CD4-positive, alpha-beta T cell (primary cell): ENCODE measurements around the gene PCNX3. TPM values are rescaled to one million over a fixed set of nuclear protein-coding genes. Genes with fewer than 3 reads are reported as not detected.
"Not testable (repeated sequence)": the region's sequence is repeated elsewhere in the genome, so short reads cannot be mapped to it uniquely, and the experiment has no call there.

Source experiments
- ATAC-seq: fragments of 200-7000 bp; cut with Tn5 transposase; one replicate; pipeline ENCODE4 v1.10.0; 2022; ENCODE audit warnings: mild to moderate bottlenecking; ENCODE audit not compliant: poor library complexity
- CTCF ChIA-PET: fragments of 350-600 bp; sonication (Branson Sonifier 250); formaldehyde crosslinking; loops from one replicate; lab custom pipeline; 2021; ENCODE audit warnings: antibody characterized with exemption, inconsistent platforms; lab: Charles Lee
- POLR2A ChIA-PET: fragments of 350-600 bp; sonication (Branson Sonifier 250); formaldehyde crosslinking; loops from one replicate; lab custom pipeline; 2021; ENCODE audit warnings: antibody characterized with exemption, inconsistent platforms; lab: Charles Lee
- DNase-seq, 14 experiments: peaks; one replicate each; pipeline ENCODE4 v3.0.0-alpha.2; 2013 to 2020; ENCODE audit warnings: mixed read lengths in 2 of 14
- H3K27ac ChIP-seq, 2 donors: one replicate each; pipeline versions ENCODE4 v1.5.1 to v1.7.0; 2013; ENCODE audit warnings: low read length in 2 of 2, low read depth in 1 of 2, mild to moderate bottlenecking in 1 of 2
- H3K27me3 ChIP-seq, 2 experiments: 1 replicate in 1 of 2; 2 replicates in 1 of 2; pipeline versions ENCODE4 v1.6.1 to v1.7.0; 2013; ENCODE audit warnings: low read length in 2 of 2, control low read depth in 1 of 2, mild to moderate bottlenecking in 1 of 2, moderate library complexity in 1 of 2; ENCODE audit not compliant: insufficient read depth in 2 of 2, control insufficient read depth in 1 of 2
- H3K36me3 ChIP-seq: one replicate; pipeline ENCODE4 v1.6.1; 2013; ENCODE audit warnings: low read length, control low read depth; ENCODE audit not compliant: insufficient read depth
- H3K4me1 ChIP-seq: one replicate; pipeline ENCODE4 v1.6.1; 2013; ENCODE audit warnings: low read length, control low read depth; ENCODE audit not compliant: insufficient read depth
- H3K4me3 ChIP-seq: one replicate; pipeline ENCODE4 v1.5.1; 2013; ENCODE audit warnings: mild to moderate bottlenecking, low read length, moderate library complexity
- H3K9me3 ChIP-seq, 2 experiments: 1 replicate in 1 of 2; 2 replicates in 1 of 2; pipeline versions ENCODE4 v1.6.1 to v1.7.0; 2013; ENCODE audit warnings: low read length in 2 of 2, mild to moderate bottlenecking in 2 of 2, control low read depth in 1 of 2, moderate library complexity in 1 of 2; ENCODE audit not compliant: control insufficient read depth in 1 of 2, insufficient read depth in 1 of 2
- H3K27ac Mint-ChIP-seq: one replicate; pipeline ENCODE4 v1.8.0; 2020; ENCODE audit warnings: mixed read lengths
- H3K27me3 Mint-ChIP-seq: one replicate; pipeline ENCODE4 v1.8.0; 2021; ENCODE audit warnings: mixed read lengths
- H3K36me3 Mint-ChIP-seq: one replicate; pipeline ENCODE4 v1.8.0; 2021; ENCODE audit warnings: low read depth, mixed read lengths
- H3K4me1 Mint-ChIP-seq: one replicate; pipeline ENCODE4 v1.8.0; 2021; ENCODE audit warnings: low read depth, mixed read lengths
- H3K4me3 Mint-ChIP-seq: one replicate; pipeline ENCODE4 v1.8.0; 2020; ENCODE audit warnings: mild to moderate bottlenecking, mixed read lengths
- H3K9me3 Mint-ChIP-seq: one replicate; pipeline ENCODE4 v1.8.0; 2020; ENCODE audit warnings: mixed read lengths
- CTCF ChIP-seq: fragments of 200-600 bp; IDR thresholded peaks from one replicate; pipeline ENCODE4 v1.8.0; 2022; ENCODE audit warnings: antibody characterized with exemption, mild to moderate bottlenecking
- intact Hi-C, 2 experiments: fragments of 100-400 bp; cut with DNase I in 1 of 2; cut with micrococcal nuclease in 1 of 2; formaldehyde crosslinking; loops; one replicate each; pipeline versions ENCODE4 v1.15.1 to v1.9.0; 2023 to 2025; cut with DNase I, micrococcal nuclease
- total RNA-seq, 174 experiments: library from RNA in 2 of 174; stranded (reverse) in 2 of 174; gene quantifications; one replicate each; pipeline ENCODE4 v1.2.3 and lab custom pipeline; 2021 to 2026

Gene PCNX3
- total RNA-seq, 2 experiments from 2014 or later: 37.3 to 40.5 TPM

- peak overlapping the region; percentile 77 for H3K4me3 Mint-ChIP-seq
- ChIA-PET CTCF (no interaction called here), POLR2A (interaction anchor here (1.2 to 11.7 kb wide), 2 partner anchors 18 to 43 kb away, joined by 7 to 244 read pairs; partner anchors contain the start of genes PCNX3 and SIPA1)
- DNase-seq (peak in 1 of 14 experiments; percentile 27), ATAC-seq (no peak)
- TF ChIP-seq CTCF: no peak
- intact Hi-C loops: no loop called here
- H3K36me3 Mint-ChIP-seq: peaks cover 77% of the 10 kb centered on the region
- Histone ChIP-seq H3K4me1 (peaks cover 71% of the 10 kb centered on the region), H3K36me3 (peaks cover 86% of the 10 kb centered on the region), H3K9me3 (no peaks in the 10 kb centered on the region), H3K27ac (no peak overlapping the region), H3K4me3 (no peak overlapping the region), H3K27me3 (no peaks in the 10 kb centered on the region)
- no peaks in the 10 kb centered on the region for H3K27me3 Mint-ChIP-seq
- peaks cover 57% of the 10 kb centered on the region for H3K4me1 Mint-ChIP-seq
- peak overlapping the region; percentile 77 for H3K27ac Mint-ChIP-seq
- no peaks in the 10 kb centered on the region for H3K9me3 Mint-ChIP-seq
These were observed 42.8 kb downstream of the PCNX3 start for GRCh38 chr11:65658174-65659021.

- Mint-ChIP-seq H3K27ac (peak overlapping the region; percentile 77), H3K4me1 (peaks cover 54% of the 10 kb centered on the region), H3K36me3 (peaks cover 69% of the 10 kb centered on the region), H3K27me3 (no peaks in the 10 kb centered on the region), H3K4me3 (peak overlapping the region; percentile 77), H3K9me3 (no peaks in the 10 kb centered on the region)
- no peaks in the 10 kb centered on the region for H3K9me3 ChIP-seq
- ATAC-seq (no peak), DNase-seq (peak in 1 of 14 experiments; percentile 22)
- peaks cover 70% of the 10 kb centered on the region for H3K36me3 ChIP-seq
- no peak overlapping the region for H3K4me3 ChIP-seq
- CTCF ChIA-PET: no interaction called here
- H3K27me3 ChIP-seq: no peaks in the 10 kb centered on the region
- POLR2A ChIA-PET: interaction anchor here (1.5 to 5.9 kb wide), 2 partner anchors 22 to 45 kb away, joined by 3 to 79 read pairs; partner anchors contain the start of genes MAP3K11, PCNX3 and SIPA1
- peak overlapping the region in 1 of 2 donors; percentile 43 for H3K27ac ChIP-seq
- peaks cover 70% of the 10 kb centered on the region for H3K4me1 ChIP-seq
- intact Hi-C loops: loop anchor here (5.0 kb wide), 2 partner anchors 52 to 88 kb away; partner anchors contain the start of genes FAM89B (in 1 of the 2), KAT5 (in 1 of the 2) and ZNRD2 (in 1 of the 2)
- no peak for TF ChIP-seq CTCF
These were observed 44.5 kb downstream of the PCNX3 start for GRCh38 chr11:65660038-65660437.

GRCh38 chr11:65660908-65661307 is 45.3 kb downstream of the PCNX3 start:
- CTCF ChIA-PET, H3K27me3 Mint-ChIP-seq, H3K4me3 ChIP-seq, H3K9me3 ChIP-seq, DNase-seq, H3K9me3 Mint-ChIP-seq, H3K27me3 ChIP-seq, ATAC-seq, H3K27ac ChIP-seq: not testable (repeated sequence)
- Mint-ChIP-seq H3K4me1 (peaks cover 49% of the 10 kb centered on the region), H3K4me3 (peak overlapping the region; percentile 89), H3K36me3 (peaks cover 60% of the 10 kb centered on the region), H3K27ac (peak overlapping the region; percentile 84)
- peaks cover 68% of the 10 kb centered on the region for H3K4me1 ChIP-seq
- H3K36me3 ChIP-seq: peaks cover 61% of the 10 kb centered on the region
- POLR2A ChIA-PET: interaction anchor here (0.7 to 5.9 kb wide), 5 partner anchors 23 to 236 kb away, joined by 3 to 79 read pairs (median 3); partner anchors contain the start of genes MAP3K11, PCNX3 and SIPA1
- intact Hi-C loops: loop anchor here (5.0 kb wide), 2 partner anchors 51 to 89 kb away; partner anchors contain the start of genes FAM89B (in 1 of the 2), KAT5 (in 1 of the 2) and ZNRD2 (in 1 of the 2)
